Smooth muscle cell (in vitro differentiated cells): Measurements from ENCODE around the gene GIGYF2. TPM values are rescaled to one million over a fixed set of nuclear protein-coding genes. Genes with fewer than 3 reads are reported as not detected.

Source experiments
- DNase-seq: peaks from one replicate; lab custom pipeline; 2025; ENCODE audit not compliant: unreplicated experiment; lab: John Stamatoyannopoulos, UW
- H2AFZ ChIP-seq: fragments of 200-600 bp; sonication (generic); 2 replicates; pipeline ENCODE4 v1.6.0; 2016; ENCODE audit warnings: antibody characterized with exemption, low read depth, mild to moderate bottlenecking
- H3F3A ChIP-seq: fragments of 200-600 bp; sonication (generic); 2 replicates; pipeline ENCODE4 v1.6.0; 2017; ENCODE audit warnings: antibody characterized with exemption, low read depth
- H3K27ac ChIP-seq: fragments of 200-600 bp; sonication (generic); 2 replicates; pipeline ENCODE4 v1.5.1; 2016; ENCODE audit warnings: low read depth, mild to moderate bottlenecking
- H3K27me3 ChIP-seq: fragments of 200-600 bp; sonication (generic); 2 replicates; pipeline ENCODE4 v1.6.1; 2016; ENCODE audit warnings: low read depth, mild to moderate bottlenecking
- H3K36me3 ChIP-seq: fragments of 200-600 bp; sonication (generic); 2 replicates; pipeline ENCODE4 v1.5.1; 2016; ENCODE audit warnings: low read depth
- H3K4me1 ChIP-seq: fragments of 200-600 bp; sonication (generic); 2 replicates; pipeline ENCODE4 v1.5.1; 2016; ENCODE audit warnings: low read depth
- H3K4me2 ChIP-seq: fragments of 200-600 bp; sonication (generic); 2 replicates; pipeline ENCODE4 v1.6.0; 2016; ENCODE audit warnings: mild to moderate bottlenecking
- H3K4me3 ChIP-seq: fragments of 200-600 bp; sonication (generic); 2 replicates; pipeline ENCODE4 v1.5.1; 2016; ENCODE audit warnings: mild to moderate bottlenecking
- H3K79me2 ChIP-seq: fragments of 200-600 bp; sonication (generic); 2 replicates; pipeline ENCODE4 v1.6.0; 2016; ENCODE audit warnings: low read depth, mild to moderate bottlenecking
- H3K9ac ChIP-seq: fragments of 200-600 bp; sonication (generic); 2 replicates; pipeline ENCODE4 v1.6.0; 2016; ENCODE audit warnings: low read depth
- H3K9me3 ChIP-seq: fragments of 200-600 bp; sonication (generic); replicated peaks from 2 replicates; pipeline ENCODE4 v1.5.1; 2016; ENCODE audit warnings: low read depth
- H4K20me1 ChIP-seq: fragments of 200-600 bp; sonication (generic); 2 replicates; pipeline ENCODE4 v1.6.0; 2016; ENCODE audit warnings: low read depth
- WGBS: methylation state at CpG from one replicate; pipeline ENCODE4 v1.1.7; 2016; ENCODE audit warnings: low lambda C conversion rate; 5-methylcytosine and 5-hydroxymethylcytosine counted together
- polyA plus RNA-seq: library from polyadenylated mRNA; unstranded; fragments of >200 nt; fragmentation: Nextera tagmentation; extraction: Ambion mirVana; gene quantifications from 2 replicates; pipeline ENCODE4 v1.2.1, GENCODE V29; 2016
- total RNA-seq: library from RNA; depleted of rRNA; stranded (reverse); fragments of >200 nt; gene quantifications from 2 replicates; pipeline ENCODE4 v1.2.3, GENCODE V29; 2014
- TF ChIP-seq, protein P1 (sequence below): fragments of 200-600 bp; sonication (generic); IDR thresholded peaks from 2 replicates; pipeline ENCODE4 v1.5.1; 2017; ENCODE audit warnings: borderline replicate concordance, mild to moderate bottlenecking, antibody characterized with exemption; ENCODE audit not compliant: insufficient read depth, poor library complexity, severe bottlenecking

Gene GIGYF2
- total and polyA plus RNA-seq, 2 experiments from 2014 or later: 16.2 to 57.6 TPM

- Histone ChIP-seq H3K4me2 (no peak overlapping the region), H3F3A (no peaks in the 10 kb centered on the region), H3K9ac (no peak overlapping the region), H3K4me3 (no peak overlapping the region), H3K27ac (no peak overlapping the region), H4K20me1 (no peaks in the 10 kb centered on the region), H3K79me2 (no peaks in the 10 kb centered on the region), H2AFZ (no peak overlapping the region), H3K27me3 (no peaks in the 10 kb centered on the region), H3K9me3 (no peaks in the 10 kb centered on the region), H3K36me3 (no peaks in the 10 kb centered on the region), H3K4me1 (no peaks in the 10 kb centered on the region)
- WGBS: 91% methylated on average over 8 of the region's 8 CpGs
- no peak for DNase-seq
- TF ChIP-seq, protein P1, sequence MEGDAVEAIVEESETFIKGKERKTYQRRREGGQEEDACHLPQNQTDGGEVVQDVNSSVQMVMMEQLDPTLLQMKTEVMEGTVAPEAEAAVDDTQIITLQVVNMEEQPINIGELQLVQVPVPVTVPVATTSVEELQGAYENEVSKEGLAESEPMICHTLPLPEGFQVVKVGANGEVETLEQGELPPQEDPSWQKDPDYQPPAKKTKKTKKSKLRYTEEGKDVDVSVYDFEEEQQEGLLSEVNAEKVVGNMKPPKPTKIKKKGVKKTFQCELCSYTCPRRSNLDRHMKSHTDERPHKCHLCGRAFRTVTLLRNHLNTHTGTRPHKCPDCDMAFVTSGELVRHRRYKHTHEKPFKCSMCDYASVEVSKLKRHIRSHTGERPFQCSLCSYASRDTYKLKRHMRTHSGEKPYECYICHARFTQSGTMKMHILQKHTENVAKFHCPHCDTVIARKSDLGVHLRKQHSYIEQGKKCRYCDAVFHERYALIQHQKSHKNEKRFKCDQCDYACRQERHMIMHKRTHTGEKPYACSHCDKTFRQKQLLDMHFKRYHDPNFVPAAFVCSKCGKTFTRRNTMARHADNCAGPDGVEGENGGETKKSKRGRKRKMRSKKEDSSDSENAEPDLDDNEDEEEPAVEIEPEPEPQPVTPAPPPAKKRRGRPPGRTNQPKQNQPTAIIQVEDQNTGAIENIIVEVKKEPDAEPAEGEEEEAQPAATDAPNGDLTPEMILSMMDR: no peak
These were observed 196.7 kb downstream of the GIGYF2 start for GRCh38 chr2:232893834-232894233.

DNA sequence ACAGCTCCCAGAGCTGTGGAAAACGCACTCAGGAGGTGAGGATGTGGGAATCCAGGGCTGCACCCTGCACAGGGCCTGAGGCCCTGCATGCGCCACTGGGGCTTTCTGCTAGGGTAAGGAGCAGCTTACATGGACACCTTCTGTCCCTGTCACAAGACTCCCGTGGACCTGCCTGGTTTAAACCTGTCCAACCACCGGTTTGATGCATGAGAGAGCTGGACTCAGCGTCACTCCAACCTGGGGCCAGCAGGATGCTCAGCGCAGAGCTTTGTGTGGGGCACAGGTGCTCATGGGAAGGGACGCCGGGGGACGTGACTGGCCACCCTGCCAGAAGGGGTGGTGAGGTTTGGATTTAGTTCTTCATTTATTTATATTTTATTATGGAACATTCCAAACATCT is 197.1 kb downstream of the GIGYF2 start:
- no peak overlapping the region for H2AFZ ChIP-seq
- no peak overlapping the region for H3K4me3 ChIP-seq
- H4K20me1 ChIP-seq: no peaks in the 10 kb centered on the region

GRCh38 chr2:232894746-232895145 is 197.6 kb downstream of the GIGYF2 start:
- H3K79me2 ChIP-seq: no peaks in the 10 kb centered on the region
- H2AFZ ChIP-seq: no peak overlapping the region
- TF ChIP-seq, protein P1: no peak
- H3K27ac ChIP-seq: no peak overlapping the region
- no peak overlapping the region for H3K9ac ChIP-seq
- no peaks in the 10 kb centered on the region for H3K9me3 ChIP-seq
- H3K4me3 ChIP-seq: no peak overlapping the region
- H4K20me1 ChIP-seq: no peaks in the 10 kb centered on the region
- H3K4me2 ChIP-seq: no peak overlapping the region
- H3K27me3 ChIP-seq: no peaks in the 10 kb centered on the region
- H3K4me1 ChIP-seq: no peaks in the 10 kb centered on the region
- no peaks in the 10 kb centered on the region for H3K36me3 ChIP-seq
- WGBS: 95% methylated on average over 19 of the region's 19 CpGs
- no peak for DNase-seq
- H3F3A ChIP-seq: no peaks in the 10 kb centered on the region

More for the DNA sequence above, 197.1 kb downstream of the GIGYF2 start:
- no peak overlapping the region for H3K9ac ChIP-seq
- H3K4me1 ChIP-seq: no peaks in the 10 kb centered on the region
- no peaks in the 10 kb centered on the region for H3K79me2 ChIP-seq
- no peaks in the 10 kb centered on the region for H3K36me3 ChIP-seq
- TF ChIP-seq, protein P1: no peak
- no peak for DNase-seq
- H3F3A ChIP-seq: no peaks in the 10 kb centered on the region
- H3K27me3 ChIP-seq: no peaks in the 10 kb centered on the region
- H3K4me2 ChIP-seq: no peak overlapping the region
- H3K27ac ChIP-seq: no peak overlapping the region
- no peaks in the 10 kb centered on the region for H3K9me3 ChIP-seq
- WGBS: 91% methylated on average over 9 of the region's 9 CpGs

DNA sequence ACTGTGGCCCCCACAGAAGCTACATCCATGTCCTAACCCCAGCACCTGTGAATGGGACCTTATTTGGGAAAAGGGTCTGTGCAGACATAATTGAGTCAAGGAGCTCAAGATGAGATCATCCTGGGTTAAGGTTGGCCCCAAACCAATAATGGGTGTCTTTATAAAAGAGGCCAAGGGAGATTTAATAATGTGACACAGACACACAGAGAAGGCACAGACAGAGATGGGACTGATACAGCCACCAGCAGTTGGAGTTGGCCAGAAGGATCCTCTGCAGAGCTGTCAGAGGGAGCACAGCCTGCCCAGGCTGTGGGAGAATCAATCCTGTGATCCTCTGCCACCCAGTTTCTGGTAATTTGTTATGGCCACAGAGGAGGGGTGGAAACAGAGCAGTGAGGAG is 199.0 kb downstream of the GIGYF2 start:
- H4K20me1 ChIP-seq: no peaks in the 10 kb centered on the region
- no peak overlapping the region for H3K4me2 ChIP-seq
- no peak for DNase-seq
- TF ChIP-seq, protein P1: no peak
- H3K4me1 ChIP-seq: peaks cover under 1% of the 10 kb centered on the region
- H3K27me3 ChIP-seq: no peaks in the 10 kb centered on the region
- no peaks in the 10 kb centered on the region for H3F3A ChIP-seq
- H3K4me3 ChIP-seq: no peak overlapping the region
- H3K79me2 ChIP-seq: no peaks in the 10 kb centered on the region
- no peak overlapping the region for H3K27ac ChIP-seq
- H3K9ac ChIP-seq: no peak overlapping the region
- no peaks in the 10 kb centered on the region for H3K9me3 ChIP-seq
- no peak overlapping the region for H2AFZ ChIP-seq
- H3K36me3 ChIP-seq: no peaks in the 10 kb centered on the region
